ENCODE results near the gene PLB1. TPM values are rescaled to one million over a fixed set of nuclear protein-coding genes. Genes with fewer than 3 reads are reported as not detected.

PLB1 gene
- total RNA-seq, 1 experiment from 2014 or later, result 0.40 TPM

- H3K79me2 ChIP-seq (ENCODE audit: low read length), result no peaks in the 10 kb centered on the region
- no peaks in the 10 kb centered on the region for H3K9me2 ChIP-seq (replicated peaks; ENCODE audit: low read length)
- BruUV-seq (replicated peaks), result no TSS peak
- TF ChIP-seq EZH2 (IDR thresholded peaks at IDR 0.05; ENCODE audit: low read length, unreplicated experiment), result no peak
- TF ChIP-seq EZH2phosphoT487 (IDR thresholded peaks at IDR 0.05; ENCODE audit: borderline replicate concordance, low read length), result no peak
- no peak for TF ChIP-seq CTCF (conservative IDR thresholded peaks at IDR 0.05; ENCODE audit: low read depth, low read length)
- DNase-seq, result no peak
- no peaks in the 10 kb centered on the region for H3K9me3 ChIP-seq (ENCODE audit: low read length)
- H3K27me3 ChIP-seq (ENCODE audit: low read length), result no peaks in the 10 kb centered on the region
- ATAC-seq, result no peak
- intact Hi-C loops (cut with micrococcal nuclease), result no loop called here
- no peaks in the 10 kb centered on the region for H3K4me1 ChIP-seq (ENCODE audit: insufficient read depth, low read length)
- ChIA-PET CTCF (no interaction called here), POLR2A (ENCODE audit: unreplicated experiment) (no interaction called here)
- H3K9ac ChIP-seq (ENCODE audit: low read length), result no peak overlapping the region
- H2AFZ ChIP-seq (ENCODE audit: low read length), result no peak overlapping the region
- H3F3A ChIP-seq (ENCODE audit: low read length, unreplicated experiment), result no peaks in the 10 kb centered on the region
- no peak overlapping the region for H3K27ac ChIP-seq (ENCODE audit: low read length)
- H3K4me2 ChIP-seq (ENCODE audit: low read length), result no peak overlapping the region
- no peaks in the 10 kb centered on the region for H4K20me1 ChIP-seq (ENCODE audit: low read length)
- no peaks in the 10 kb centered on the region for H3K36me3 ChIP-seq (ENCODE audit: low read depth, low read length)
- no peak overlapping the region for H3K4me3 ChIP-seq (ENCODE audit: low read length)
These were observed 19.4 kb downstream of the PLB1 start for GRCh38 chr2:28515176-28515751.

GRCh38 chr2:28516430-28516829 is 20.6 kb downstream of the PLB1 start:
- intact Hi-C loops (cut with micrococcal nuclease), result no loop called here
- BruUV-seq (replicated peaks), result no TSS peak
- Histone ChIP-seq H3K79me2 (ENCODE audit: low read length) (no peaks in the 10 kb centered on the region), H3K36me3 (ENCODE audit: low read depth, low read length) (no peaks in the 10 kb centered on the region), H3K4me3 (ENCODE audit: low read length) (no peak overlapping the region), H3K4me2 (ENCODE audit: low read length) (no peak overlapping the region), H3K9ac (ENCODE audit: low read length) (no peak overlapping the region), H3F3A (ENCODE audit: low read length, unreplicated experiment) (no peaks in the 10 kb centered on the region), H3K9me3 (ENCODE audit: low read length) (no peaks in the 10 kb centered on the region), H3K9me2 (replicated peaks; ENCODE audit: low read length) (no peaks in the 10 kb centered on the region), H3K27ac (ENCODE audit: low read length) (no peak overlapping the region), H4K20me1 (ENCODE audit: low read length) (no peaks in the 10 kb centered on the region), H3K27me3 (ENCODE audit: low read length) (no peaks in the 10 kb centered on the region), H3K4me1 (ENCODE audit: insufficient read depth, low read length) (no peaks in the 10 kb centered on the region), H2AFZ (ENCODE audit: low read length) (no peak overlapping the region)
- ChIA-PET POLR2A (ENCODE audit: unreplicated experiment) (no interaction called here), CTCF (no interaction called here)
- ATAC-seq, result no peak
- TF ChIP-seq EZH2phosphoT487 (IDR thresholded peaks at IDR 0.05; ENCODE audit: borderline replicate concordance, low read length), result no peak
- DNase-seq, result no peak

GRCh38 chr2:28516950-28517349 is 21.1 kb downstream of the PLB1 start:
- Histone ChIP-seq H3K9ac (ENCODE audit: low read length) (no peak overlapping the region), H3K27me3 (ENCODE audit: low read length) (0 out of 2 replicates have a peak, but pooled peaks cover under 1% of the 10 kb centered on the region), H3K79me2 (ENCODE audit: low read length) (no peaks in the 10 kb centered on the region), H3K9me3 (ENCODE audit: low read length) (no peaks in the 10 kb centered on the region), H3K9me2 (replicated peaks; ENCODE audit: low read length) (no peaks in the 10 kb centered on the region), H3K4me2 (ENCODE audit: low read length) (no peak overlapping the region), H3K36me3 (ENCODE audit: low read depth, low read length) (no peaks in the 10 kb centered on the region), H2AFZ (ENCODE audit: low read length) (no peak overlapping the region), H3F3A (ENCODE audit: low read length, unreplicated experiment) (no peaks in the 10 kb centered on the region), H4K20me1 (ENCODE audit: low read length) (no peaks in the 10 kb centered on the region), H3K4me1 (ENCODE audit: insufficient read depth, low read length) (no peaks in the 10 kb centered on the region), H3K27ac (ENCODE audit: low read length) (no peak overlapping the region), H3K4me3 (ENCODE audit: low read length) (no peak overlapping the region)
- no peak for ATAC-seq
- no peak for DNase-seq
- intact Hi-C loops (cut with micrococcal nuclease), result no loop called here
- BruUV-seq (replicated peaks), result no TSS peak
- CTCF ChIA-PET, result no interaction called here
- TF ChIP-seq EZH2 (IDR thresholded peaks at IDR 0.05; ENCODE audit: low read length, unreplicated experiment), result no peak
- TF ChIP-seq CTCF (conservative IDR thresholded peaks at IDR 0.05; ENCODE audit: low read depth, low read length), result no peak
- no peak for TF ChIP-seq EZH2phosphoT487 (IDR thresholded peaks at IDR 0.05; ENCODE audit: borderline replicate concordance, low read length)
- POLR2A ChIA-PET (ENCODE audit: unreplicated experiment), result no interaction called here
